Activated CD4-positive, alpha-beta T cell treated with anti-CD3 and anti-CD28 coated beads, Interleukin-2, amount 50 U/mL, for 1 hour (primary cell): ENCODE results near the gene JPH4.
A peak's percentile ranks its signal among the peaks of the same experiment; 100 is the strongest.

ENCODE experiments used
- DNase-seq: peaks from one replicate; pipeline ENCODE4 v3.0.0-alpha.2; 2020

Gene JPH4

DNA sequence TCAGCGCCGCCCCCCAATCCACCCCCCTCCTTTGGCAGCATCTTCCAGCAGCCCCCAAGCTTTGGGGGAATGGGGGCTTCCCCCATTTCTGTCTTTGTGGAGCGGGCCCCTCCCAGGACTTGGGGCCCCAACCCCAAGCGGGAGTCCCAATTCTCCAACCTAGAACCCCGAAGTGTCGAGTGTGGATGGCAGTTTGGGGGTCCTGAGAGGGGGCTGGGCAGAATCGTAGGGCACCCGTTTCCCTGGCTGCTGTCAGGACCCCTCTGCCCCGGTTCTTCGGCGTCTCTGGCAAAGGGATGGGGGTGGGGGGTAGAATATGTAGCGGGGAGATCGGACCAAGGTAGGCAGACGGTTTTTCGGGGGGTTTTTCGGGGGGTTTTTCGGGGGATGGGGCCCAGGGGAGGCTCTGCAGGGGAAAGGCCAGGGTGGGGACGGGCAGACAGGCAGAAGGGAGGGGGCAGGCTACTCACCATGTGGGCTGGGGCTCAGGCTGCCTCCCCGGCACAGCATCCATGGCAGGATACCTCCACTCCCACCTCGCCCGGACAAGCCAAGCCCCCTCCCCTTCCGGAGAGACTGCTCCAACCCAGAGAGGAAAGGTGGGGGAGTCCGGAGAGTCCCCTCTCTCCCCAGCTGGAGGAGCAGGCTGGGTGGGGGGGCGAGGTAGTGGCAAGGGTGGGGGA, 739 bp downstream of the JPH4 start:
- no peak for DNase-seq

GRCh38 chr14:23577004-23577681, 1.4 kb downstream of the JPH4 start:
- no peak for DNase-seq

DNA sequence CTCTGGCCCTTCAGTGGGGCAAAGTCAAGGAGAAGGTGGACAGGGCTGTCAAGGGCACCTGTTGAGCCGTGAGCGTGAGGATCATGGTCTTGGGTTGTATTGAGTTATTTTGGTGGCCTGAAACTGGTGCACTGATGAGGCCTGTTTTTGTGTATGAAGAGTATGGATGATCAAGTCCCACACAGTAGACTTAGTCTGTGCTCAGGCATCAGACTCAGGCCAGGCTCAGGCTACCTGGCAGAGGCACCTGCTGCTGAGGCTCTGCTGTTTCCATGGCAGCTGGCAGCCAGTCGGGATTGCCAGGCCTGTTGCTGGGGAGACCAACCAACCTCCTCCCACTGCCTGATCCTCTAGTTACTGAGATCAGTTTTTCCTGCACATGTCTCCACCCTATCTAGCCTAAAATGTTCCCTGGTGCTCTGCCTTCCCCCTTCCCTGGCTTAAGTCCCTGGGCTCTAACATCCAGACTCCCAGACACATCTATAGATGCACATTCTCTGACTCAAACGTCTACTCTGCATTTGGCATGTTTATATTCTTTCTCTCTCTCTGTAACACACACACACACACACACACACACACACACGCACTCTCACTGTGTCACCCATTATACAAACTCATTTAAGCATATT, 5.1 kb downstream of the JPH4 start:
- no peak for DNase-seq

DNA sequence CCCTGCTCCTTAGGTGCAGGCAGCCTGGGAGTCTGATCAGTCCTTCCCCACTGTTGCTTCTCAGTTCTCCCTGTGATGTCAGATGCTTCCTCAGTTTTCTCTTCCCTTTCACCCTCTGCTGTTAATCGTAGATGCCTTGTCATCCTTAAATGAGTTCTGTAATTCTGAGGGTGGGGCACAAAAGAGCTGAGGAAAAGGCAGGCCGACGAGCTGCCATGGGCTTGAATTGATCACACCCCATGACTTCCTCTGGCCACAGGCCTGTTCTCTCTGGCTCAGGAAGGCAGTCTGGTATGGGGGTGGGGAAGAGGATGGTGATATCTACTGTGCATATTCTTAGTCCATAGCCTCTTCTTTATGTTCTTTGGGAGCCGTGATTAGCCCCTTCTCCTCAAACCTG, 5.8 kb downstream of the JPH4 start:
- no peak for DNase-seq

DNA sequence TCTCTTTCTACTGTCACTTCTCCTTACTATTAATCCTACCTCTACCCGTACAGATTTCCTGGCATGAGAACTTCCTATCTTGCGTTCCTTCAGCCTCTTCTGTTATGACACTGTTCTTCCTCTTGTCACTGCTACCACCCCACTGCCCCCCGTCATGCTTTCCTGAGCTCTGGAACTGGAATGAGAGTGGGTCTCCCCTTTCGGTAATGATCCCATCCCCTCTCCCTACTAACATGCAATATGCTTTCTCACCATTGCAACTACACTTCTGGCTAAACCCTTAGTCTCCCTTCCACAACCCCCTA, 6.1 kb downstream of the JPH4 start:
- DNase-seq = no peak

- no peak for DNase-seq
These were observed 6.7 kb downstream of the JPH4 start for GRCh38 chr14:23571701-23572523.

GRCh38 chr14:23570806-23571483, 7.6 kb downstream of the JPH4 start:
- DNase-seq = no peak

DNA sequence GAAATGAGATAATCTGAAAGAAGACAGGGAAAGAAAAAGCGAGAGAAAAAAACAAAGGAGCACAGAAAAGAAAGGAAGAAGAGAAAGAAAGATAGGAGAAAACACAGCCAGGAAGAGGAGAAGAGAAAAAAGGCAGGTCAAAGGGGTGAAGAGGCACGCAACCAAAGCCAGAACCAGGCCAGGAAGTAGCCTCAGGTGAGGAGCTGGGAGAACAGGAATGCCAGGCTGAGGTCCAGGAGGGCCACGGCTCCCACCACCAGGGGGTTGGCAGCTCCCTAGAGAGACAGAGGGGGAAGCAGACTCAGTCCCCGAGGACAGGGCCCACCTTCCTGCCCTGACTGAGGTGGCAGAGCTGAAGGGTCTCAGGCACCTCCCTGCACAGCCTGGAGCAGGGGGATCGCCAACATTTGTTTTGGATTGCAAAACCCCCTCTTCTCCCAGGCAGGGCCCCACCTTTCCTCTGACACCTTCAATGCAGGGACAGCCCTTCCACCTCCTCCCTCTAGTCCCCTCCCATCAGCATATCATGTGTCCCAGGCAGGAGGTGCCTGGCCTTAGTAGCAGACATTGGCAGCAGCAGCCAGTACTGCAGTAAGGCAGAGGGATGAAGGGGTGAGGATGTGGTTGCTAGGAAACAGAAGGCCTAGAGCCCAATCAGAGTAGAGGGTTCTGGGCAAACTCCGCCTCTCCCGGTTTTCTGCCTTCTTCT, 9.0 kb downstream of the JPH4 start:
- no peak for DNase-seq

DNA sequence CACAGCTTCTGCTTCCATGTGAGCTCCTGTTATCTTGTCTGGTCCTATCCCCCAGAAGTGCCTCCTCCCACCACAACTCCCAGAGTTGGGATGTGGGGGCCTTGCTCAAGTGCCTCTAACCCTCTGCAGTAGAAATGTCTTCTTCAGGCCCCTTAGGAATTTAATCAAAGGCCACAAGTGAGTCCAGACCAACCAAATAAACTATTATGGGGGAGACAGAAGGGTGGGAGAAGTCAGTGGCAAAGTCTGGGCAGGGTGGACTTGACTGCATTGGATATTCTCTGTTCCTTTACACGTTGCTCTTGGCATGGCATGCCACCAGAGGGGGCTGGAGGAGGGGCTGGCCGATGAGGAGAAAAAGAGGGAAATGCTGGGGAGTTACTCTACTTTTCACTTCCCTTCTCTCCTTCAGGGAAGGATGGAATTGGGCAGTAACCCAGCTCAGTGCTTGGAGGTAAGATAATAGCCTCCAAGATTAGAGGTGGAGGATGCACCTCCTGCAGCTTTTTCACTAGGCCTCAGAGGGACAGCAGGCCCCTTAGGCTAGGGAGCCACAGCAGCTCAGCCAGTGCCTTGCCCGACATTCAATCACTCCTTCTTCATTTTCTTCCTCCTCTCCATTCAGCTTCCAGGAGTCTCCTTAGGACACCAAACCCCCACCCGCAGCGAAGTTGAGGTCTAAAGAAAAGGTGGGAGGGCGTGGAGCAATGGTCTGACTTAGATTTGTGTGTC, 9.8 kb downstream of the JPH4 start:
- DNase-seq = peak; percentile 16

- DNase-seq = no peak
These were observed 10.5 kb downstream of the JPH4 start for GRCh38 chr14:23568021-23568599.

GRCh38 chr14:23567186-23568020, 11.2 kb downstream of the JPH4 start, which contains the start of gene AP1G2:
AP1G2 (minus strand) TSS chr14:23567791; CDS start chr14:23567314, 477 bp downstream.
- DNase-seq = peak; percentile 79

DNA sequence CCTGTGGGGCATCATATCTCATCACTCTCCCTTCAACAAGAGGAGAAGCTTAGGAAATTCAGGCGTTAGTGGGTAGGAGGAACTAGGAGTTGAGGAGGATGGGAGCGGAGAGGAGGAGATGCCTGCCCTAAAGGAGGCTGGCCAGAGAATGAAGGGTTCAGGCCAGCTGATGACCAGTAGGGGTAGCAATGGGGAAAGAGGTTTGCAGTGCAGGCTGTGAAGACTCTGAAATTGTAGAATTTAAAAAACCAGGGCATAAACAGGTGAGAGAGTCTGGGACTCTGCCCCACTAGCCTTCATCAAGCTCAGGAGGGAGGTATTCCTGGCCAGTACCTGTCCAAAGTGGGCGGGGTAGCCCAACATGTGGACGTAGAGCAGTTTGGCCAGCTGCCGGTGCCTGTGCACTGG, 11.8 kb downstream of the JPH4 start:
- no peak for DNase-seq

- no peak for DNase-seq
These were observed 12.3 kb downstream of the JPH4 start for GRCh38 chr14:23566112-23566777.

DNA sequence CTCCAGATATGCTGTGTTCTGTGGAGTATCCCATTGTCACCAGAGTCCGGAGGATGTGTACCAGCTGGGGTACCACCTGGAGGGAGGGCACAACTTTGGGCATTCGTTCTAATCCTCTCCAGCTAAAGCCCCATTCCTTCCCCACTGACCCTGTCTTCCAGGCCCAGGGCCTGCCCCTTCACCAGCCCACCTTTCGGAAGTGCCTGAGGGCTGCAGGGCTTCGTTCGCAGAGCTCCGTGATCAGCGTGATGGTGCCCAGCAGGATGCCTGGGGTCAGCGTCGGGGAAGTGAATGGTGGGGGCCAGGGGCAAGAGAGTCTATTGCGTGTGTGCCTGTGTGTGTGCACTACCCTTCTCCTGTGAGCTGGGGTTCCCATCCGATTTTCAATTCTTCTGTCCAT, 13.0 kb downstream of the JPH4 start:
- no peak for DNase-seq

DNA sequence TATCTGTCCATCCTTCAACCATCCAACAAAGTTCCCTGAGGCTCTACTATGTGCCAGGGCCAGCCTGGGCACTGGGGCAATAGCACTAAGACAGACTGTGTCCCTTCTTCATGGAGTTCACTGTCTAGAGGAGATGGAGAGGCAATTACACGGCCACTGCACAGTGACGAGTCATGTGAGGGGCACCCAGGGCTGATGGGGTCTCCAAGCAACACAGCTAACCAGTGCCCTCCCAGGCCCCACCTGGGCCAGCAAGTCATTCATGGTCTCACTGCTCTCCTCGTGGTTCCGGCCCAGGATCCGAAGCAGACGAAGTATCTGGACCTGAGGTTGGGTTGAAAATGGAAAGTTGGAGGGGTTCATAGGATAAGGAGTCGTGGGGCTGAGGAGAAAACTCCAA, 13.7 kb downstream of the JPH4 start:
- DNase-seq = no peak

DNA sequence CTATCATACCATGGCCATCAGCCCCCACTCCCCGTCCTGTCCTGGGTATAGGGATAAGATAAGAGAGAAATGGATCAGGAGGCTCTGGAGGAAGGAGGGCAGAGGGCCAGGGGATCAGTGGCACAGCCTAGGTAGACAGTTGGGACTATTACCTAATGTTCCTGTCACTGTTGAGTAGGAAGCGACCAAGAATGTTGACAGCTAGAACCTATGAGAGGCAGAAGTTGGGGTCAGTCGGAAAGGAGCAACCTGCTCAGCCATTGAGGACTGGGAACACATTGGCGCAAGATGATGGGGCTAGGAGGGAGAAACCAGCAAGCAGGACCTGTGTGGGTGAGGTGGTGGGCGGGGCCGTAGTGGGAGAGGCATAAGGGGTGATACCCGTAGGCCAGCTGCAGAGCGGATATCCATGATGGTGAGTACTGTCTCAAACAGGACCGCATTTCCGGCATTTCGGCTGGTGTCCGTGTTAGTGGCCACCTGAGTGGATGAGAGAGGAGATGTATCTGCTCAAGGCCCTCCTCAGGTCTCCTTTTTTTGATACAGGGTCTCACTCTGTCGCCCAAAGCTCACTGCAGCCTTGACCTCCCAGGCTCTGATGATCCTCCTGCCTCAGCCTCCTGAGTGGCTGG, 14.3 kb downstream of the JPH4 start:
- no peak for DNase-seq

DNA sequence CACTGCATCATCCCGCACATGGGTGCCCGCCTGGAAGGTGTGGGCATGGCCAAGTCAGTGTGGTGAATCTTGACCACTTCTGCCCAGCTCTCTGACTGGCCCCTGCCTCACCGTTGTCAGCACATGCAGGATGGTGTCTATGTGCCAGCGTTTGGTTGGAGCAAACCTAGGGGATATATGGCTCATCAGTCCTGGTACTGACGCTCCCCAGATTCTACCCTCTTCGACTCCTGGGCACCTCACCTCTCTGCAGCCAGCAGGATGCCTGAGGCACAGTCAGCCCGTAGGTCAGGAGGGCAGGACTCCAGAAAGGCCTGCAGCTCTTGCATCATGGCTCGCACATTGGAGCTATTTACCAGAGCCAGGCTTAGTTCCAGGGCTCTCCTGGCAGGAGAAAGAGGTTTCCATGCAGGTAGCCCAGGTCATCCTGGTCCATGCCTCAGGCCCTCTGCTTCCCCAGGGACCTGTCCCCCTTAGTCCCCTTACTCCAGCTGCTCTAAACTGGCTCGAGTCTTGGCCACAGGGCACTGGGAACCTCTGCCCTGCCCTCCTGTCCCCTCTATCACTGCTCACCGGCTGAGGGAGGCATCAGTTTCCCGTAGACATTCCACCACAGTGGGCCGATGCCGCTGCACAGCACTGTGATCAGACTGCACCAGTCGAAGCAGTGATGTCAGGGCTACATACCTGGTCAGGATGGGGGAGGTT, 15.0 kb downstream of the JPH4 start:
- DNase-seq = no peak

DNA sequence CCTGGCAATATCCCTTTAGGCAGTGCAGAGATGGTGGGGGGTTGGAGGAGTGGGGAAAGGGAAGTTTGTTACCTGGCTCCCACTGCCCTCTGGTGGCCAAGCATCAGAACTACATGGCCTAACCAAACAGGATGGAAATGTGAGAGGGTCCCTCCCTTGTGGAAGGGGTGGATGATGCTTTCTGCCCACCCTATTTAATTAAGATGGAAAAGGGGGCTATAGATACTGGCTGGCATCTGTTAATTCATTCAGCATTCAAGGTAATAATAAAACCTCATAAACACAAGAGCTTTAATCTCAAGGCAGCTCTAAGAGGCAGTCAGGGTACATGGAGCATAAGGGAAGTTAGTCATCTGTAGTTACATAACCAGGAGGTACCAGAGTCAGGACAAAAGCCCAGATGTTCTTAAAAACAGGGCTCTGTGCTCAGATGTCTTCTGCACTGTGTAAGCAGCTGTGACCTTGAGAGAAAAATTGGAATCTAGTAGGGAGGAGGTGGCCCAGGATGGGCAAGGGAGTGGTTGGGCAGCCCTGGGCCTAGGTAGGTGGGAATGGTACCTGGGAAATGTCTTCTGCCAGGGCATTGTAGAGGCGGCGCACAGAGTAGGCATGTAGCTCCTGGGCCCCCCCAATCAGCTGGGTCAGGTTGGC, 15.6 kb downstream of the JPH4 start:
- DNase-seq = peak; percentile 60
